ENCODE data around the gene DCAF12.
A peak's percentile ranks its signal among the peaks of the same experiment; 100 is the strongest.
"Not testable (repeated sequence)": the region's sequence is repeated elsewhere in the genome, so short reads cannot be mapped to it uniquely, and the experiment has no call there.

Gene DCAF12

DNA sequence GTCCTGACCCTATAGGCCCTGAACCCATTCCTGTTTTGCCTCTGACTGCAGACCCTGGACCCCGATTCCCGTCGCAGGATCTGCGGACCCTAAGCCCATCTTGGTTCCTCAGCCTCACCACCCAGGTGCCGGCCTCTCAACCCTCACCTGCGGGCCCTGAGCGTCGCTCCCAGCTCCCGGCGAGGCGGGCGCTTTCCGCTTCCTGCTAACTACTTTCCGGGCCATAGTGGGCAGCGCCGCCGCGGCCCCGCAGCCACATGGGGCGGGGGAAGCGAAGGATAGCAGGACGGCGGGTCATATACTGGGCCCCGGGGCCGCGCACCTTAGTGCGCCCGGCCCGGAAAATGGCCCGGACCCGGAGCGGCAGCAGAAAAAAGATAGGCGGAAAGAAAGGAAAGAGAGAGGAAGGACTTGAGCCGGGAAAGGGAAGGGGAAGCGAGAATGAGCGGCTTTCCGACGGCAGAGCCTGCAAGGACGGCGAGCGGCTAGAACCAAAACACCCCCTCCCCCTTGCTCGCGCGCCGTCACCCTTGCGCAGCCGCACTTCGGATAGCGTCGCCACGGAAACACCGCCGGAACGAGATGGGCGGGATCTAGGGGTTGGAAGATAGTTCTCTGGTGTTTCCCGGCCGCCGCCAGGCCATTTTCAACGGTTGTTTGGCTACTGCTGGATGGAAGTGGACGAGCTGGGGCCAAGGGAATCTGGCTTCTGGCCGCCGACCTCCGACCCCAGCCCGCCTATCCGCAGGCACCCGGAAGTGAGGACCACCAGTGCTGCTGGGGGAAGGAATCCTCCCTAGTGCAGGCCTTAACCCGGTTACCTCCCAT is at the start of gene DCAF12:
DCAF12 (minus strand) TSS at position 492 of the 828 bp plus-strand sequence; CDS start at position 225, 267 bp downstream.
- peak; percentile 94 for DNase-seq

DNA sequence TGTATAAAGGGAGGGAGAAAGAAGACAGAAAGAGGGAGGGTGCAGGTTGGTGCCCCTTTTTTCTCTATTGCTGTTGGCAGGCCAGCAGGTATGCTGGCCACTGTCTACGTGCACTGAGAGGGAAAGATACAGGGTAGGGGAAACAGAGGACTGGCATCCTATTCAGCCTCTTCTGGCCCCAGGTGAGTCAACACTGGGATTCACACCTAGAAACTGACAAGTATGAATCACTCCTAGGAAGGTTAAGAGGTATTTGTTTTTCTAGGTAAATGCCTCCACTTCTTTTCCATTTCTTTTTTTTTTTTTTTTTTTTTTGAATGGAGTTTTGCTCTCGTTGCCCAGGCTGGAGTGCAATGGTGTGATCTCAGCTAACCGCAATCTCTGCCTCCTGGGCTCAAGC is 49.6 kb upstream of the DCAF12 start:
- no peak for DNase-seq

DNA sequence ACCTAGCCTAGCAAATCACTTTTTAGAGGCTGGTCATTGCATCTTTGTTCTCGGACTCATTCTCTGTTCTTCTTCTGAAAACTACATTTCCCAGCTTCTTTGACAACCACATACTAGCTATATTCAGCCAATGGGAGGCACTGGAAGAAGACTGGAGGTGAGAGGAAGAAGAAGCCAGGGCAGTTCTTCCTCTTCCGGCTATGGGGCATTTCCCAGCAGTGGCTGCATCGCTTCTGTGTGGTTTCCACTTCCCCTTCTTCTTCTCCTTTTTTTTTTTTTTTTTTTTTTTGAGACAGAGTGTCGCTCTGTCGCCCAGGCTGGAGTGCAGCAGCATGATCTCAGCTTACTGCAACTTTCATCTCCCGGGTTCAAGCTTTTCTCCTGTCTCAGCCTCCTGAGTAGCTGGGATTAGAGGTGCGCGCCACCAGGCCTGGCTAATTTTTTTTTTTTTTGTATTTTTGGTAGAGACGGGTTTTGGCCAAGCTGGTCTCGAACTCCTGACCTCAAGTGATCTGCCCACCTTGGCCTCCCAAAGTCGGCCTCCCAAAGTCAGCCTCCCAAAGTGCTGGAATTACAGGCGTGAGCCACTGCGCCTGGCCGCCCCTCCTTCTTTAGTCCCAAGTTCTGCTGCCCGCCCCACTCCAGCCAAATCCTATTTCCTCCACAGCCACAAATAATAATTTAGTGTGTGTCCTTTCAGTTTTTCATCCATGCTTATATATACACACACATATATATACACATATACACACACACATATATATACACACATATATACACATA is 45.4 kb upstream of the DCAF12 start:
- DNase-seq, result peak; percentile 64

DNA sequence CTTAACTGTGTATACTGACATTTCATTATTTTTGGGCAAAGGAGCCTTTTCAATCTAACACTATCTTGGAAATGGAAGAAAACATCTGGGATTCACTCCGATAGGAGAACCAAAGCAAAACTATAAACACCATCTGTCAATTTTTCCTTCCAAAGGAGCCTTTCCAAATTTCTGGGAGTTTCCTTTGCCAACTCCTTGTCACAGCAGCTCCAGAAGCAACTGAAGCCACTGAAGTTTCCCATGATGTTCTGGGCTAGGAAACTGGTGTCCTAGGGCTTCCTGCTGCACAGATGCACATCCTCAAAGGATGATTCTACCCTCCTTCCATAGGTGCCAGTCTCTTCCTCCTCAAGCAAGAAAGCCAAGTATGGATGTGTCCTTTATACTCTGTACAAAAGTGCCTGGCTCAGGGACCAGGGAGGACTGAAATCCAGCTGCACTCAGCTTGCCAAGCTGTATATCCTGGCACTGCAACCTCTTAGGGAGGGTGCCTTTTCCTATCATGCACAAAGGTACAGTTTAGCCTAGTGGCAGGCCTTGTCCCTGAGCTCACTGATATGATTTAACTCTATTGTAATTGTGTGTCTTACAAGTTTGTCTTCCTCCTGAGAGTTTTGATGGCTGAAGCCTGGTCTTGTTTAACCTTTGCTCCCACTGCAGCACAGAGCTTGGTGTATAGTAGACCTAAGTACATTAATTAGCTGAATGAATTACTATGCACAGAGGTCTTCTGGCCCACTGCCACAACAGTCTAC is 43.9 kb upstream of the DCAF12 start:
- no peak for DNase-seq

DNA sequence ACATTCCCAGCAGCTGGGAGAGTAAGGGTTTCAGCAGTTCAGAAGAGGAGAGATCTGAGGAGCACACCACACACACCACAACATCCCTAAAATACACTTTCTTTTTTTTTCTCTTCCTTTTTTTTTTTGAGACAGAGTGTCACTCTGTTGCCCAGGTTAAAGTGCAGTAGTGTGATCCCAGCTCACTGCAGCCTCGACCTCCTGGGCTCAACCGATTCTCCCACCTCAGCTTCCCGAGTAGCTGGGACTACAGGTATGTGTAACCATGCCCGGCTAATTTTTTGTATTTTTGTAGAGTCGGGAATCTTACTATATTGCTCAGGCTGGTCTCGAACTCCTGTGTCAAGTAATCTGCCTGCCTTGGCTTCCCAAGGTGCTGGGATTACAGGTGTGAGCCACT is 42.6 kb upstream of the DCAF12 start:
- DNase-seq, result no peak

DNA sequence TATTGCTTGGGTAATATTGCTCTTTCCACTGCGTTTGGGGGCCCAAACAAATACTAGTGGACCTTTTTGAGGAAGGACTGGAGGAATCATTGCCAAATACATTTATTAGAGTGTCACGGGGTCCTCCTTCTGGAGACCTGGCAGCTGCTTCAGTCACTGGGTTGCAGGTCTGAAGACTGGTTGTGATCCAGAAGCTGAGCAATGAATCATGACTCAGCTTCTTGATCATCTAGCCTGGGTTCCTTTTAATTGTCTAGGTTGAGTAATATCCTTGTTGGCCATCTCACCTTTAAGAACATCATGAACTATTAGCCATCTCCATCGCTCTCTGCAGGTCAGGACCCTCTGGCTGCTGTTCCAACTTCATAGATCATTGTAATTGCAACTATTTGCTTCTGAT is 36.9 kb upstream of the DCAF12 start:
- no peak for DNase-seq

DNA sequence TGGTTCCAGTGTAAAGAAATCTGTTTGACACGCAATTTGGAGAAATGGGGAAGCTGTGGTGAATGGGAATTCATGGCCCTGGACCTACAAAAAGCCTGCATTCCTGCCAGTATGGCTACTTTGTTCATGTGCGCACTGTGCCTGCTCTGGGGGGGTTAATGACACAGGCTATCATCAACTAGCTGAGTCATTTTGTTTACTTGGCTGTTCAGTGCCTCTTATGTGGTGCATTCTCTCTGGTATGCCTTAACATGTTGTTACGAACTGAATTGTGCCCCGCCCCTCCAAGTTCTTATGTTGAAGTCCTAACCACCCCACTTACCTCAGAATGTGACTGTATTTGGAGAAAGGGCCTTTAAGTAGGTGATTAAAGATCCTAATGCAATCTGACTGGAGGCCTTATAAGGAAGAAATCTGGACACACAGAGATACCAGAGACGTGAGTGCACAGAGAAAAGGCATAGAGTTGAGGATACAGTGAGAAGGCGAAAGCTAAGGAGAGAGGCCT is 31.9 kb upstream of the DCAF12 start:
- DNase-seq, result no peak

DNA sequence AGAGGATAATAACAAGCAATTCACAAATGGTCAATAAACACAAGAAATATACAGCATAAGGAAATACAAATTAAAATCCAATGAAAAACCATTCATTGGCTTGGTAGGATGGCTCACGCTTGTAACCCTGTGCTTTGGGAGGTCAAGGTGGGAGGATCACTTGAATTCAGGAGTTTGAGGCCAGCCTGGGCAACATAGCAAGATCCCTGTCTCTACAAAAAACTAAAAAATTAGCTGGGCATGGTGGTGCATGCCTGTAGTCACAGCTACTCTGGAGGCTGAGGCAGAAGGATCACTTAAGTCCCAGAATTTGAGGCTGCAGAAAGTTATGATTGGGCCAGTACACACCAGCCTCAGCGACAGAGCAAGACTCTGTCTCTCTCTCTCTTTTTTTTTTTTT is 31.4 kb upstream of the DCAF12 start:
- DNase-seq, result no peak

DNA sequence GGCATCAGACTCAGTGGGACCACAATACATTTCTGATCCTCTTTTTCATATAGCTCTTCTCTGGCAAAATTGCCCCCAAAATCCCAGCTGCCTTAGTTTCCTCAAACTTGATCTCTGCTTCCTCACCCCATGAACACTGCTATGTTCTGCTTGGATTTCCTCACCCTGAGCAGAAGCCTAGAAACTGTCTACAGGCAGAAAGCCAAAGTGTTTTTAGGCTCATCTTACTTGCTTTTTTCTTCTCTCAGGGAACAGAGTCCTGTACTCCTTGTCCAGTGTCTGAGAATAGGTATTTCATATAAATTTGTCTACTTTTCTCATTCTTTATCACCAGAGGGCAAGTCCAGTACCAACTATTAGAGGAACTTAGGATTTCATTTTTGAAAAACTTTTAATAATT is 30.8 kb upstream of the DCAF12 start:
- no peak for DNase-seq

DNA sequence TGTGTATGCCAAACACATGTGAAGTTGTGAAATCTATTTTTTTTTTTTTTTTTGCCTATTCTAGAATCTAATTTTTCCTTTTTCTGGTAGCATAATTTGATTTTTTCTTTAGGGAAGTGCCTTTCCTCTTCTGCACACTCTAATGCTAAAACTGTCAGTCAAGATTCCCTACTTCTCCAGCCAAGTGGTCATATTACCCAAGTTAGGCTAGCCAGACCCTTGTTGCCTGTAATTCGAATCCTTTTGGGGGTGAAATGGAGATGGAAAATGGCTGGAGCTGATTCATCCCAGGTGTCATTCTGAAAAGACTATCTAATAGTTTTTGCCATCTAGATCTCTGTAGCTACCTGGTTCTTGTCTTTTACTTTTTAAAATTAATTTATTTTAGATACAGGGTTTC is 27.6 kb upstream of the DCAF12 start:
- no peak for DNase-seq

DNA sequence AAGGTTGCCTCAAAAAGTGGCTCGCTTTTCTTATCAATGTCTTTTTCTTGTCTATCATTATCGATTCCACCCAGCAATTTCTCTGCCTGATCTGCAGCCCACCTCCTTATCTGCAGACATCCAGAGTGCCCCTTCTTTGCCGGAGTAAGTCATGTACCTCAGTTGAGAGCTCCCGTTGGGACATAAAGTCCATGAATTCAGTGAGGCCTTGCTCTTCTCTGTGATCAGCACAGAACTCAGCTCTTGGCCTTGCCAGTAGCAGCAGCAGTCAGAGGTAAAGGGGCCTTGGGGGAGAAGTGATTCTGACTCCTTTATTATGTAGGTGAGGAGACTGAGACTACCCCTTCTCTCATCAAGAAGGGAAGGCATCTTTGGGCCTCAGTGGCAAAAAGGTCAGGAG is 24.9 kb upstream of the DCAF12 start:
- DNase-seq, result no peak

DNA sequence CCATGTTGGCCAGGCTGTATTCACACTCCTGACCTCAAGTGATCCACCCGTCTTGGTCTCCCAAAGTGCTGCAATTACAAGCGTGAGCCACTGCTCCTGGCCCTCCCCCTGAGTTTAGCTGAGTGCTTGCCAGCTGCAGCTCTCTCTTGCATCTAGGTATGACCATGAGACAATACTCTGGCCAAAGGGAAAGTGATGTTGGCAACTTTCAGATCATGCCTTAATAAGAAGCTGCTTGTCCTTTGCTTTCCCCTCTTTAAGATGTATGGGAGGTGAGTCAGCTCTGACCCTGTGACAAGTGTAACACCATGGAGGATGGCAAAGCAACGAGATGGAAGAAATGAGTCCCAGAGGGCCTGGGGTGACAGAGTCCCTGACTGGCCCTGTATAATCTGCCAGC is 18.7 kb upstream of the DCAF12 start:
- DNase-seq, result no peak

DNA sequence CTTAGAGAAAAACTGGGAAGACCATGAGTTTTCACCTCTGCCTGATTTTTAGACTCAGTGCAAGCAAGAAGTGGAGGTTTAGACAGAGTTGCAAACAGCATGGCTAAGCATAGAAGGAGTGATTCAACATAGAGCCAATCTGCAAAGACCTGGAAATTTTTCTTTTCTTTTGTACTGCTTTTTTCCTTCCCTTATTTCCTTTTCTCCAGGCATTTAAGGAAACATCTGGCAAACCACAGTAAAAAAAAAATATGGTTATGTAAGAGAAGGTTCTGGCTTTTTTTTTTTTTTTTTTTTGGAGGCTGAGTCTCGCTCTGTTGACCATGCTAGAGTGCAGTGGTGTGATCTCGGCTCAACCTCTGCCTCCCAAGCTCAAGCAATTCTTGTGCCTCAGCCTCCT is 16.6 kb upstream of the DCAF12 start:
- no peak for DNase-seq

DNA sequence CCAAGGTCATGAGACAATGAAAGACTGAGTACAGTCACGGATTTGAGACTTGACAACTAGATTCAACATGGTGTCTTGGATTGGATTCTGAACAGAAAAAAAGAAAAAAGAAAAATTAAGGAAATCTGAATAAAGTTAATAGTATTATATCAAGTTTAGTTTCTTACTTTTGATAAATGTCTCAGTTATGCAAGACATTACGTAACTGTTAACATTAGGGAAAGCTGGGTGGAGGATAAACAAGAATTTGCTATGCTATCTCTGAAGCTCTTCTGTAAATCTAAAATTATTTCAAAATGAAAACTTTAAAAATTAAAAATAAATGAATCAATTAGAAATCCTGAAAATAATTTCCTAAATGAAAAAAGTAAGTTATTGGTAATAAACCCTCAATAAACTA is 14.4 kb upstream of the DCAF12 start:
- DNase-seq, result no peak

DNA sequence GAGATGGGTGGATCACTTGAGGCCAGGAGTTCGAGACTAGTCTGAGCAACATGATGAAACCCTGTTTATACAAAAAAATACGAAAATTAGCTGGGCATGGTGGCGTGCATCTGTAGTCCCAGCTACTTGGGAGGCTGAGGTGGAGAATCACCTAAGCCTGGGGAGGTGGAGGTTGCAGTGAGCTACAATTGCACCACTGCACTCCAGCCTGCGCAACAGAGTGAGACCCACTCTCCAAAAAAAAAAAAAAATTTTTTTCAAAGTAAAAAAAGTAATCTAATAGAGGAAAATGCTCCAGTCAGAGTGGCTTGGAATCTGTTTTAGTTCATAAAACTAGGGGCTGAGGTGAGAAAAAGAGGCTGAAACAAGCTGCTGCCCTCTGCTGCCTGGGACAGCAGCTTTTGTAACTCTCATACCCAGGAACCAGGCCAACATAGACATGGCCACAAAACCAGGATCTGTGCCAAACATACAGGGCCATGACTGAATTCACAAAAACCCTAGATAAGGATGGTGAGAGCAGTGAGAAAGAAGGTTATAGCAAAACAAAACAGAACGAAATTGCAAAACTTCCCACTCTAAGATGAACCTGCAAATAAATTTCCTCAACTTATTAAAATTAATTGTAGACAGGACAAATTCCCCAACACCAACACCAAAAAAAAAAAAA is 13.1 kb upstream of the DCAF12 start:
- DNase-seq, result no peak

DNA sequence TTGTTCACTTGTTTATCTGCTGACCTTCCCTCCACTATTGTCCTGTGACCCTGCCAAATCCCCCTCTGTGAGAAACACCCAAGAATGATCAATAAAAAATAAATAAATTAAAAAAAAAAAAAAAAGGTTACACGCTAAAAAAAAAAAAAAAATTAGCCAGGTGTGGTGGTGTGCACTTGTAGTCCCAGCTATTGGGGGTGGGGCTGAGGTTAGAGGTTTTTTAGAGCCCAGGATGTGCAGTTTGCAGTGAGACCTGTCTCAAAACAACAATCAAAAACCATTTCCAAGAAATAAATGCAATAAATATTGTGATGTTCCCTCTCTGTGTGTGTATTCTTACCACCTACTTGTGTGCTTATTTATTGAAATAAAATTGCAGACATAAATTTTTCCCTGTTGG is 12.1 kb upstream of the DCAF12 start:
- DNase-seq, result not testable (repeated sequence)

DNA sequence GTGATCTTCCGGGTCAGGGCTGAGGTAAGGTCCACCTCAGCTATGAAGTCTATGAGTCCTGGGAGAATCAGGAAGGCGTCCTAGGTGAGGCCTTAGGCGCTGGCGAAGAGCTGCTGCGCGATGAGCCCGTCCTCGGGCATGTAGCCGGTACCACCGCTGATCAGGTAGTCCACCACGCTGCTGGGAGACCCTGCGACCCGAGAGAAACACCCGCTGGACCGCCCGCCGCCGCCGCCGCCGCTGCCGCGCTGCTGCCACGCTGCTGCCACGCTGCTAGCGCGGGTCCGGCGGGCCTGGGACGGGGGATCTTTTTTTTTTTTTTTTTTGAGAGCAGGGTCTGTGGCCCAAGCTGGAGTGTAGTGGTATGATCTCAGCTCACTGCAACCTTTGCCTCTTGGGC is 8.0 kb upstream of the DCAF12 start:
- no peak for DNase-seq

DNA sequence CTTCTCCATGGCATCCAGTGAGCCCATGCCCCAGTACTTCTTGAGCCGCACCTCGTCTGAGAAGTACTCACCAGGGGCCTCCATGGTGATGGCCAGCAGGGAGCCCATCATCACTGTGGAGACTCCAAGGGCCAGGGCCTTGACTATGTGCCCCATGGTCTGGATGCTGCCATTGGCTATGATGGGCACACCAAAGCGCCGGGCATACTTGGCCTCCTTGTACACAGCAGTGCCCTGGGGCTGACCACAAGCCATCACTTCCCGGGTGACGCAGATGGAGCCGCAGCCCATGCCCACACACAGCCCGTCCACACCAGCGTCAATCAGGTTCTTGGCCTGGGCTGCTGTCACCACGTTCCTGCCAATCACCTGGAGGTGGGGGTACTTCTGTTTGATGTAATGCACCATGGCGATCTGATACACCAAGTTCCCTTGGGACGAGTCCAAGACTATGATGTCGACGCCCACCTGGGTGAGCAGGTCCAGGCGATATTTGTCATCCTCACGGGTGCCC is 7.0 kb upstream of the DCAF12 start:
- no peak for DNase-seq

DNA sequence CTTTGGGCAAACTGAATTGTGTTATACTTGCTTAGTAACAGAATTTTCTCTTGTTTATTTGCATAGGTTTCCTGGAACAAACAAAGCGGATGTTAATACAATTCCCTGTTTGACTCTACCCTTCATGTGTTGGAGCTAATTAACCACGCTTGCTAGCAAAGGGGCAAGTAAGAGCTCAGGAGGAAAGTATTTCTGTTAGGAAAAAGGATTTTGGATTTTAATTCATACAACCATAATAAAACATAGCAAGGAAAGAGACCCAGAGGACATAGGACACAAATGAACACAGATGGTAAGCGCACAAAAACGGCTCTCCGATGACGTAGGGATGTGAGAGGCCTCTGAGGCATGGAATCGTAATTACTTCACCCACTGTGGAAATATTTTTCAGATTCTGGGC is 5.1 kb upstream of the DCAF12 start:
- DNase-seq, result no peak

DNA sequence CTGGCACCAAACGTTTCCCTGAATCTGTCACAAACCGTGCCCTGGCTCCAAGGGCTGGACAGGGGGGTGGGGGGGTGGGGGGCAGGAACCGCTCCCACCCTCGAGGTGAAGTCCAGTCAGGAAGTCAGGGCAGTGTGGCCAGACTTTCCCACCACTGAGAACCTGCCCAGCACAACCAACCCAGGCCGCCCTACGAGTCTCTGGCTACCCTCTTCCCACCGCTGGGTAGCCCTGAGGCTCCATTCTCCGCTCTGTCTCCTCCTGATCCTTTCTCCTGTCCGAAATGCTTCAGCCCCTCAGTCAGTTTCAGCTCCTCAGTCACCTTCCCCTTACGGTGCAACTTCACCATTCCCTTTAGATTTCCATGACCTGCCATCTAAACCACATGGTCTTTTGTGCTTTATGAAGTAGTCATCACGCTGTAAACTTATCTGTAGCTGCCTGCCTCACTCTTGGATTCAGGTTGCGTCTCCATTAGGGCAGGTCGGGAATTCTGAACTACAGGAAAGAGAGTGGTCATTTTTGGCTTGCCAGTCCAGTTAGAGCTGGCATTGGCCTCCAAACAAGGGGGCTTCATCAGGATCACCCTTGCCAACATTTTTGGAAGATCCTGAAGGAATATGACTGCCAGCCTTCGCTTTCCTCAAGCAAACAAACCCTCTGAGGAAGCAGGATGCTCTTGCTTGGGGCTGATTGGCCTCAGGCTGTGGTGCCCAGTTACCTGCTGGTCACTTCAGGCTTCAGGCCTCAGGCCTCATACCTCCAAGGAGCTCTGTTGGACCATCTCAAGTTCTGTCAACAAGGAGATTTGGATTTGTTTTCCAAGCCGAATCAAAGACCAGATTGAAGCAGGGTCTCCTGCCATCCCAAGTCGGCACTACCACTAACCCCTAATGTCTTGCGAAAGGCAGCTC is 794 bp upstream of the DCAF12 start:
- DNase-seq, result no peak

DNA sequence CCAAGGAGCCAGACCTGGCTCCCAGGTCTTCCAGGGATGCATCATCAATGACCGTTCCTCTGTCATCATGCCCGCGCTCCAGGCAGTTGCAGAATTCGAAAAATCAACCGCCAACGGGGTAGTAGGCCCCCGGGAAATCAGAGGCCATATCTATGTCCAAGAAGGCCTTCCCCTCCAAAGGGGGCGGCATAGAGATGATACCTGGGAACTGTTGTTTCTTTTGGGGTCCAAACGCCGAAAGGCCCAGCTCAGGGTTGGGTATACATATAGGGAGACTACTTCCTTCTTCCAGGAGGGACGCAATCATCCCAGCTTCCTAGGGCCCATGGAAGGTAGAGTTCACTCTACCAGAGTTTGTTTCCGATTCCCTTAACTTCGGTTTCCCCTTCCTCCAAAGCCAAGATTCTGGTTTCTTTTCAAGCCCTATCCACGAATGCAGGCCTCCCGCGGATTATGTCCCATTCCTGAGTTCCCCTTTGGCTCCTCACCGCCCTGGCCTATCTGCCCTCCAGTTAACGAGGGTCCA is 754 bp downstream of the DCAF12 start:
- DNase-seq, result no peak

Measured in activated CD4-positive, alpha-beta T cell treated with anti-CD3 and anti-CD28 coated beads, Interleukin-2, Interleukin-6, amounts not matched to agents 100 ng/mL and 50 ng/mL, durations not matched to agents 16 hours and 8 hours (primary cell).